Epithelial cell of esophagus (primary cell): ENCODE measurements around the gene IER5.

Experiments
- DNase-seq: peaks from one replicate; pipeline ENCODE4 v3.0.0; 2010; ENCODE audit warnings: low read depth
- H3K4me3 ChIP-seq: 2 replicates; pipeline ENCODE4 v1.5.1; 2011; ENCODE audit warnings: mild to moderate bottlenecking, low read length, control low read depth
- TF ChIP-seq, protein P1 (sequence below): IDR thresholded peaks from 2 replicates; pipeline ENCODE4 v1.5.1; 2011; ENCODE audit warnings: low read depth, mild to moderate bottlenecking, low read length, control low read depth, inconsistent platforms; ENCODE audit not compliant: insufficient read depth; ENCODE audit errors: missing control alignments

IER5 gene

DNA sequence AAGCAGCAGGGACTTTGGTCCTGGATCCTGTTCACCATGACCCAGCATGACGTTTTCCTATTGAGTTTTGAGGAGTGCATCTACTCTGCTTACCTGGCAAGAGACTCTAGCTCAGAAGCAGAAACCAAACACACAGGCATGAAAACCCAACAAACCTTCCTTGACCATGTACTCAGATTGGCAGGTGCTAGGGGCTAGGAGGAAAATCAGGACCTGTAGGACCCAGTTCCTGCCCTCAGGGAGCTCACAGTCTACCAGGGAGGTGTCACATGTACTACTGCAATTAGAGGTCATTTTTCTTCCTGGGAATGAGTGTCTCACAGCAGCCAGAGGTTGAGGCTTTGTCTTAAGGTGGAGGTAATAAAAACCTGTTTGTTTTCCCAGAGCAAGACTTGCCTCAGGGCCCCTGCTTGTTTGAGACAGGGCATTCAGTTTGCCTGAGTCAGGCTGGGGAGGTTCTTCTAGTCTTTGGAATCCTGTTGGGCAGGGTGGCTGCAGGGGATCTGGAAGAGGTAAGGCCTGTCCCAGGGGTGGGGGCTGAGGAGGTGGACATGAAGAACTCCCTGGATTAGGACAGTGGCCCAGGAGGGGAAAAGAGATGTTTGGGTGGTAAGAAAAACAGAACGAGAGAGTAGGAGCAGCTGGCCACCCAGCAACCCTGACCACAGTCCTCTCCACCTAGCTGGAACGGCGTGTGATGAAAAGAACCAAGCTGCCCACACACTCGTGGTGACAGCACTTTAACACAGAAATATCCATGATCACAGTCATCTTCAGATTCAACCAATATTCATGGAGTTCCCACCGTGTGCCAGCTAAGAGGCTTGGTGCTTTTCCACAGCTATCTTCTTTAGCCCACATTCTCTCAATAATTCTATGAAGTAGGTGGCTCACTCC is 30.8 kb downstream of the IER5 start:
- peak; percentile 100 for DNase-seq
- no peak overlapping the region for H3K4me3 ChIP-seq
- TF ChIP-seq, protein P1, sequence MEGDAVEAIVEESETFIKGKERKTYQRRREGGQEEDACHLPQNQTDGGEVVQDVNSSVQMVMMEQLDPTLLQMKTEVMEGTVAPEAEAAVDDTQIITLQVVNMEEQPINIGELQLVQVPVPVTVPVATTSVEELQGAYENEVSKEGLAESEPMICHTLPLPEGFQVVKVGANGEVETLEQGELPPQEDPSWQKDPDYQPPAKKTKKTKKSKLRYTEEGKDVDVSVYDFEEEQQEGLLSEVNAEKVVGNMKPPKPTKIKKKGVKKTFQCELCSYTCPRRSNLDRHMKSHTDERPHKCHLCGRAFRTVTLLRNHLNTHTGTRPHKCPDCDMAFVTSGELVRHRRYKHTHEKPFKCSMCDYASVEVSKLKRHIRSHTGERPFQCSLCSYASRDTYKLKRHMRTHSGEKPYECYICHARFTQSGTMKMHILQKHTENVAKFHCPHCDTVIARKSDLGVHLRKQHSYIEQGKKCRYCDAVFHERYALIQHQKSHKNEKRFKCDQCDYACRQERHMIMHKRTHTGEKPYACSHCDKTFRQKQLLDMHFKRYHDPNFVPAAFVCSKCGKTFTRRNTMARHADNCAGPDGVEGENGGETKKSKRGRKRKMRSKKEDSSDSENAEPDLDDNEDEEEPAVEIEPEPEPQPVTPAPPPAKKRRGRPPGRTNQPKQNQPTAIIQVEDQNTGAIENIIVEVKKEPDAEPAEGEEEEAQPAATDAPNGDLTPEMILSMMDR = no peak

DNA sequence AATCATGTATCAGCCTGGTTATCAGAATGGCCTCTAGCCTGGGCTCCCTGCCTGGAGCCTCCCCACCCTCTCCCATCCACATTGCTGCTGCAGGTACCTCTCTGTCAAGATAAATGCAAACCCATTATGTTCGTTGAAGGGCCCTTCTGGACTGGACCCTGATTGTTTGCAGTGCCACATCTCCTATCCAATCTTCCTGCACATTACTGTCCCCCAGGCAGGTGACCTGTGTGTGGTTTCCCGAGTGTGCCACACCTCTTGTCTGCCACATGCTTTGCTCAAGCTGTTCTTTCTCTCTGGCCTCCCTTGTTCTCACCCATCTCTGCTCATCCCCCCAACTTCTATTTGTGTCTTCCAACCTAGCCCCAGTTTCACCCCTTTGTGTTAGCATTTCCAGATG is 32.4 kb downstream of the IER5 start:
- TF ChIP-seq, protein P1 = no peak
- H3K4me3 ChIP-seq = no peak overlapping the region
- no peak for DNase-seq

DNA sequence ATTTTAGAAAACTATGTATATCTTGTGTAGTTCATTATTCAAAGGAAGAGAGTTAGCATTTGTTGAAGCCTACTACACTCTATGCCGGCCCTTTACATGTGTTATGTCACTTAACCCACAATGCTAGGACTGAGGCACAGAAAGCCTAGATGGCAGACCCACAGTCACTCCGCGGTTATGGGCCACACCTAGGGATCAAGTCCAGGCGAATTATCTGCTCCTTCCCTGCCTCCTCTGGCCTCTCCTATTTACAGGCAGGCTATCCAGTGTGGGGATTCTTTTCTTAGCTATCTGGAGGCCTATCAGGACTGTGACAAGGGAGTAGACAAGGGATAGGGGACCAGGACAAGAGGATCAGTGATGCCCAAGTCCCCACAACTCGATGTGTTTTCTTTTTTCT is 33.0 kb downstream of the IER5 start:
- TF ChIP-seq, protein P1 = no peak
- DNase-seq = no peak

DNA sequence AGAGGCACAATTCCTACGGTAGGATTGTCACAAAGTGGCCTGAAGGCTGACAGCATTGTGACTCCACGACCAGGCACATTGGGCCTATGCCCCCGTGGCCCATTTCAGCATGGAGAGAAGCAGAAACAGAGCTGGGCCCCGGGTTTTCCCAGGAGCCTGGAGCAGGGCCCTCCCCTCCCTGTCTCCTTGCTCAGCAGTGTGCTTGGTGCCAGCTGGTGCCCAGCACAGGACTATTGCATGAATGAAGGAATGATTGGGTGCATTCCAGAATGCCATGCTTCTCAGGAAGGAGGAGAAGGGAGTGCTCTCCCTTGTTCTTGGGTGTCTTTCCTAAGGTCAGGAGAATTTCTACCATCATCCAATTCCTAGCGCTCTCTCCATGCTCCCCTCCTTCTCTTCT is 33.7 kb downstream of the IER5 start:
- no peak for DNase-seq
- no peak overlapping the region for H3K4me3 ChIP-seq
- TF ChIP-seq, protein P1 = no peak

More for the DNA sequence above, 33.0 kb downstream of the IER5 start:
- no peak overlapping the region for H3K4me3 ChIP-seq

DNA sequence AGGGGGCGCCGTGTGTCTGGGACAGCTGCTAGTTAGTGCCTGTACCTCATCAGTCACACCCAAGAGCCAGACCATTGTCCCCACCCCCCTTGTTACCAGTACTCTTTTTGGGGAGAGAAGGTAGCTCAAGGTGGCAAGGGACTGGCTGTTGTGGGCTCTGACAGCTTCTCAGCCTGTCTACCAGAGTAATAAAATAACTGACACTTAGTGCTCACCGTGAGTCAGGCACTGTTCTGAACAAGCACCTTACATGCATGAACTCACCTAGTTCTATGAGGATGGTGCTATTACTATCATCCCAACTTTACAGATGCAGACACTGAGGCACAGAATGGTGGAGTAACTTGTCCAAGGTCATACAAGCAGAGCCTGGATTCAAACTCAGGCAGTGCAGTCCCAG is 34.7 kb downstream of the IER5 start:
- TF ChIP-seq, protein P1 = no peak
- no peak overlapping the region for H3K4me3 ChIP-seq

DNA sequence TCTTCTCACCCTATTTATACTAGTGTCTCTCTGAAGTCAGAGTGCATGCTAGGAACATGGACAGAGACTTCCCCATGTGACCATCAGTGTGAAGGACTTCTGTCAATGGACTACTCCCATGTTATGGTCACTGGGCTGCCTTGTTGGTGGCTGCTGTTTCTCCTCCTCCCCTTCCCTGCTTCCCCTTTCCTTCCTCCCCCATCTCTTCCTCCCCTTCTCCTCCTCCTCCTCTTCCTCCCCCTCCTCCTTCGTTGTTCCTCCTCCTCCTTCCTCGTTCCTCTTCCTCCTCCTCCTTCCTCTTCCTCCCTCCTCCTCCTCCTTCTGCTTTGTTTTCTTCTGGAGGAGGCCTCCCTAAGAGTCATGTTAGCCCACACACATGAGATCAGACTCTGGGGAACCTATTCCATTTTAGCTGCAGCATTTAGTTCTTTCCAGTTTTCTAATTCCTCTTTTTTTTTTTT is 35.8 kb downstream of the IER5 start:
- DNase-seq = no peak
- H3K4me3 ChIP-seq = no peak overlapping the region
- TF ChIP-seq, protein P1 = no peak

More for the DNA sequence above, 34.7 kb downstream of the IER5 start:
- no peak for DNase-seq
